Testis (tissue), 3 donors: ENCODE results near the gene SOAT2. TPM values are rescaled to one million over a fixed set of nuclear protein-coding genes. Genes with fewer than 3 reads are reported as not detected.
"Not testable (repeated sequence)": the region's sequence is repeated elsewhere in the genome, so short reads cannot be mapped to it uniquely, and the experiment has no call there.

Source experiments
- DNase-seq: peaks from one replicate; pipeline ENCODE4 v3.0.0-alpha.2; 2019
- H3K27ac ChIP-seq, 2 donors: fragments of 200-600 bp; sonication (generic); one replicate each; pipeline ENCODE4 v1.5.1; 2019
- H3K27me3 ChIP-seq: fragments of 200-600 bp; sonication (generic); one replicate; pipeline ENCODE4 v1.5.1; 2019
- H3K36me3 ChIP-seq: fragments of 200-600 bp; sonication (generic); one replicate; pipeline ENCODE4 v1.5.1; 2017; ENCODE audit warnings: low read depth; ENCODE audit errors: missing control alignments
- H3K4me1 ChIP-seq: fragments of 200-600 bp; sonication (generic); one replicate; pipeline ENCODE4 v1.5.1; 2019
- H3K4me3 ChIP-seq, 2 donors: fragments of 200-600 bp; sonication (generic); one replicate each; pipeline ENCODE4 v1.5.1; 2017 to 2019
- H3K9me3 ChIP-seq: fragments of 200-600 bp; sonication (generic); one replicate; pipeline ENCODE4 v1.5.1; 2017
- POLR2A ChIP-seq: fragments of 450-650 bp; IDR thresholded peaks from one replicate; pipeline ENCODE4 v1.6.1; 2017; ENCODE audit warnings: antibody characterized with exemption, mild to moderate bottlenecking, moderate library complexity
- WGBS, 2 donors: methylation state at CpG; one replicate each; pipeline ENCODE4 v1.1.5; 2018; 5-methylcytosine and 5-hydroxymethylcytosine counted together
- intact Hi-C: fragments of 100-400 bp; cut with DNase I; formaldehyde crosslinking; loops from one replicate; pipeline ENCODE4 v1.15.1; 2023; ENCODE audit warnings: low total_unique reads
- polyA plus RNA-seq: library from polyadenylated mRNA; stranded (reverse); fragments of 350-450 nt; fragmentation: Illumina TruSeq; extraction: RNeasy Lipid Tissue Mini Kit (QIAGEN cat#74804); gene quantifications from one replicate; pipeline ENCODE4 v1.2.3, GENCODE V29; 2014; ENCODE audit warnings: low read depth, low replicate concordance; ENCODE audit not compliant: insufficient read depth
- total RNA-seq, 2 donors: library from RNA; depleted of rRNA; stranded (reverse); fragments of >200 nt; gene quantifications; one replicate each; pipeline ENCODE4 v1.2.3, GENCODE V29; 2016
- TF ChIP-seq, protein P1 (sequence below), 3 experiments: fragments of 450-650 bp in 2 of 3; fragments of 200-600 bp in 1 of 3; sonication (generic) in 1 of 3; IDR thresholded peaks; one replicate each; pipeline ENCODE4 v1.5.1; 2016 to 2019; ENCODE audit warnings: antibody characterized with exemption in 3 of 3, mild to moderate bottlenecking in 2 of 3, moderate library complexity in 1 of 3

Gene SOAT2
- total and polyA plus RNA-seq, 3 donors from 2014 or later, result 0.19 to 0.25 TPM; not detected in 1

DNA sequence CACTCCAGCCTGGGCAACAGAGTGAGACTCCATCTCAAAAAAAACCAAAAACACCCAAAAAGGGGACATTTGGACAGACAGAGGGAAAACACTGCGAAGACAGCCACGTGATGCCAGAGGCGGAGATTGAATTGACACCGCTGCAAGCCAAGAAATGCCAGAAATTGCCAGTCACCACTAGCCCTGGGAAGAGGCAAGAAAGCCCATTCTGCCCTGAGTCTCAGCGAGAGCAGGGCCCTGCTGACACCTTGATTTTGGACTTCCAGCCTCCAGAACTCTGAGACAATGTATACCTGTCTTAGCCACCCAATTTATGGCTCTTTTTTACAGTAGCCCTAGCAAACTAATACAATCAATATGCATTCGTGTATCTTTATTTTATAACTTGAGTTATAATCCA is 13.2 kb upstream of the SOAT2 start:
- Histone ChIP-seq H3K4me1 (no peaks in the 10 kb centered on the region), H3K27ac (no peak overlapping the region), H3K9me3 (no peaks in the 10 kb centered on the region), H3K27me3 (no peaks in the 10 kb centered on the region), H3K36me3 (no peaks in the 10 kb centered on the region), H3K4me3 (no peak overlapping the region)
- no peak for TF ChIP-seq POLR2A
- TF ChIP-seq, protein P1, sequence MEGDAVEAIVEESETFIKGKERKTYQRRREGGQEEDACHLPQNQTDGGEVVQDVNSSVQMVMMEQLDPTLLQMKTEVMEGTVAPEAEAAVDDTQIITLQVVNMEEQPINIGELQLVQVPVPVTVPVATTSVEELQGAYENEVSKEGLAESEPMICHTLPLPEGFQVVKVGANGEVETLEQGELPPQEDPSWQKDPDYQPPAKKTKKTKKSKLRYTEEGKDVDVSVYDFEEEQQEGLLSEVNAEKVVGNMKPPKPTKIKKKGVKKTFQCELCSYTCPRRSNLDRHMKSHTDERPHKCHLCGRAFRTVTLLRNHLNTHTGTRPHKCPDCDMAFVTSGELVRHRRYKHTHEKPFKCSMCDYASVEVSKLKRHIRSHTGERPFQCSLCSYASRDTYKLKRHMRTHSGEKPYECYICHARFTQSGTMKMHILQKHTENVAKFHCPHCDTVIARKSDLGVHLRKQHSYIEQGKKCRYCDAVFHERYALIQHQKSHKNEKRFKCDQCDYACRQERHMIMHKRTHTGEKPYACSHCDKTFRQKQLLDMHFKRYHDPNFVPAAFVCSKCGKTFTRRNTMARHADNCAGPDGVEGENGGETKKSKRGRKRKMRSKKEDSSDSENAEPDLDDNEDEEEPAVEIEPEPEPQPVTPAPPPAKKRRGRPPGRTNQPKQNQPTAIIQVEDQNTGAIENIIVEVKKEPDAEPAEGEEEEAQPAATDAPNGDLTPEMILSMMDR (IDR thresholded peaks at IDR 0.05), result no peak
- DNase-seq, result no peak
- WGBS, 2 donors, result 86 to 95% methylated on average over 6 of the region's 6 CpGs
- intact Hi-C loops, result no loop called here

GRCh38 chr12:53090554-53090953 is 12.7 kb upstream of the SOAT2 start:
- Histone ChIP-seq H3K9me3 (no peaks in the 10 kb centered on the region), H3K4me1 (no peaks in the 10 kb centered on the region), H3K27ac (no peak overlapping the region), H3K4me3 (no peak overlapping the region), H3K27me3 (no peaks in the 10 kb centered on the region), H3K36me3 (no peaks in the 10 kb centered on the region)
- intact Hi-C loops, result no loop called here
- TF ChIP-seq, protein P1 (IDR thresholded peaks at IDR 0.05), result no peak
- no peak for TF ChIP-seq POLR2A
- no peak for DNase-seq
- WGBS, 2 donors, result 67 to 75% methylated on average over 2 of the region's 2 CpGs

DNA sequence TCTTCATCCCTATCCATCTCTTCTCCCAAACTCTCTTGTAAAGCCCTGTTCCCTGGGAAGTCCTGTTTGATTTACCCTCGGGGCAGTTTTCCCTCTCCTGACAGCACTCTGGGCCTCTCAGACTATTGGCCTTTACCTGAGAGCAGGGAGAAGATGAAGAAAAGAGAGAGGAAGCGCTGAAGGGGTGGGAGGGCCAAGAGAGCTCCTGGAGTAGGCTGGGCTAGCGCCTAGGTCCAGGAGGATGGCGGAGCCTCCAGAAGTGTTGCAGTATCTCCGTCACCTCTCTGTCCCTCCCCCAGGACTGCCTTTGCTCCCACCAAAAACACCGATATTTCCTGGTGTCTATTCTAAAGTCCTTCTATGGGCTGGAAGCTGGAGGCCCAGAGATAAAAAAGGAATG is 11.5 kb upstream of the SOAT2 start:
- WGBS, 2 donors, result 80 to 83% methylated on average over 6 of the region's 6 CpGs
- DNase-seq, result no peak
- no peak overlapping the region for H3K4me3 ChIP-seq
- intact Hi-C loops, result no loop called here
- no peaks in the 10 kb centered on the region for H3K27me3 ChIP-seq
- no peaks in the 10 kb centered on the region for H3K4me1 ChIP-seq
- H3K36me3 ChIP-seq, result no peaks in the 10 kb centered on the region
- H3K9me3 ChIP-seq, result no peaks in the 10 kb centered on the region
- TF ChIP-seq POLR2A, result no peak
- TF ChIP-seq, protein P1 (IDR thresholded peaks at IDR 0.05), result no peak
- H3K27ac ChIP-seq, result no peak overlapping the region

DNA sequence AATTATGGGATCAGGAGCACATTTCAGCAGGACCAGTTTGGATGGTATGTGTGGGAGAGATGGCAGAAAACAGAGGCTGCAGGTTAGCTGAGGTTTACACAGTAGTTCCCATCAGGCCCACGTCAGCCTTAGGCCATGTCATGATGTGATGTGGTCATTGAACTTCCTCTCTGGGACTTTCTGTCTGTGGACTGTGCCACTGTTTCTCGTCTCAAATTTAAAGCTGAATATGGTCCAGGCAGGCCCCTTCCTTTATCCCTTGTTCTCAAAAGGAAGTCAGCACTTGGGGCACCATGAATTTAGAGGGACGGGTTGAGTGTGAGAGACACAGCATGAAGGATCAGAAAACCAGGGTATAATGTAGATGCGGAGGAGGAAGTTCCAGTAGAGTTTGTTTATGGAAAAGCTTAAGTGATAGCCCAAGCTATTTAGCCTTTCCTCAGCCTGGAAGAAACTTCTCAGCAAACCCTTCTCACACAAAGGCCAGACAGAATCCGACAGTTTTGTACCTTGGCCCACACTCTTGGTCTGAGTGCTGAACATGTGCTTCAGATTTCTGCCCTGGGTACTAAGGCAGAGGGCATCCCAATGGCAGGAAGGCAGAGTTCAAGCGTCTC is 9.4 kb upstream of the SOAT2 start:
- no peak overlapping the region for H3K4me3 ChIP-seq
- H3K27ac ChIP-seq, result no peak overlapping the region
- H3K27me3 ChIP-seq, result no peaks in the 10 kb centered on the region
- DNase-seq, result no peak
- TF ChIP-seq, protein P1 (IDR thresholded peaks at IDR 0.05), result no peak
- TF ChIP-seq POLR2A, result no peak
- 66 to 75% methylated on average over 6 of the region's 6 CpGs for WGBS, 2 donors
- H3K4me1 ChIP-seq, result peaks cover 8% of the 10 kb centered on the region
- no peaks in the 10 kb centered on the region for H3K36me3 ChIP-seq
- no peaks in the 10 kb centered on the region for H3K9me3 ChIP-seq
- intact Hi-C loops, result no loop called here

GRCh38 chr12:53094394-53094787 is 8.9 kb upstream of the SOAT2 start:
- Histone ChIP-seq H3K9me3 (no peaks in the 10 kb centered on the region), H3K4me1 (peaks cover 12% of the 10 kb centered on the region), H3K27me3 (no peaks in the 10 kb centered on the region), H3K36me3 (no peaks in the 10 kb centered on the region), H3K27ac (no peak overlapping the region), H3K4me3 (no peak overlapping the region)
- no peak for TF ChIP-seq POLR2A
- TF ChIP-seq, protein P1 (IDR thresholded peaks at IDR 0.05), result no peak
- no peak for DNase-seq
- intact Hi-C loops, result no loop called here
- 60 to 78% methylated on average over 6 of the region's 6 CpGs for WGBS, 2 donors

DNA sequence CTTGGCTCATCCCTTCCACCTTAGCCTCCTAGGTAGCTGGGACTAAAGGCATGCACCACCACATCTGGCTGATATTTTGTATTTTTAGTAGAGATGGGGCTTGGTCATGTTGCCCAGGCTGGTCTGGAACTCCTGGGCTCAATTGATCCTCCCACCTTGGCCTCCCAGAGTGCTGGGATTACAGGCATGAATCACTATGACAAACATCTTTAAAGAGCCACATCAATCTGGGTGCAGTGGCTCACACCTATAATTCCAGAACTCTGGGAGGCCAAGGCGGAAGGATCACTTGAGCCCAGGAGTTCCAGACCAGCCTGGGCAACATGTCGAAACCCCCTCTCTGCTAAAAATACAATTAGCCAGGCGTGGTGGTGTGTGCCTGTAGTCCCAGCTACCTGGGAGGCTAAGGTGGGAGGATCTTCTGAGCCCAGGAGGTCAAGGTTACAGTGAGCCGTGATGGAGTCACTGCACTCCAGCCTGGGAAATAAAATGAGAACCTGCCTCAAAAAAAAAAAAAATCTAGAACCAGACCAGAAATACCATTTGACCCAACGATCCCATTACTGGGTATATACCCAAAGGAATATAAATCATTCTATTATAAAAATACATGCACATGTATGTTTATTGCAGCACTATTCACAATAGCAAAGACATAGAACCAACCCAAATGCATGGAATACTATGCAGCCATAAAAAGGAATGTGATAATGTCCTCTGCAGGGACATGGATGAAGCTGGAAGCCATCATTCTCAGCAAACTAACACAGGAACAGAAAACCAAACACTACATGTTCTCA is 8.3 kb upstream of the SOAT2 start:
- WGBS, 2 donors, result 88 to 90% methylated on average over 5 of the region's 5 CpGs
- H3K27me3 ChIP-seq, H3K9me3 ChIP-seq, DNase-seq, H3K36me3 ChIP-seq, H3K27ac ChIP-seq, intact Hi-C loops, H3K4me3 ChIP-seq: not testable (repeated sequence)
- H3K4me1 ChIP-seq, result peaks cover 12% of the 10 kb centered on the region

DNA sequence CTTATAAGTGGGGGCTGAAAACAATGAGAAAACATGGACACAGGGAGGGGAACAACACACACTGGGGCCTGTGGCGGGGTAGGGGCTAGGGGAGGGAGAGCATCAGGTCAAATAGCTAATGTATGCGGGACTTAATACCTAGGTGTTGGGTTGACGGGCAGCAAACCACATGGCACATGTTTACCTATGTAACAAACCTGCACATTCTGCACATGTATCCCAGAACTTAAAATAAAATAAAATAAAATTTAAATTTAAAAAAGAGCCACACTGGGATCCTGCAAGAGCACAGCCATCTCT is 7.7 kb upstream of the SOAT2 start:
- Histone ChIP-seq H3K27ac (peak overlapping the region in 1 of 2 donors; percentile 87), H3K4me1 (peaks cover 12% of the 10 kb centered on the region)
- H3K36me3 ChIP-seq, DNase-seq, H3K9me3 ChIP-seq, H3K27me3 ChIP-seq, H3K4me3 ChIP-seq, intact Hi-C loops: not testable (repeated sequence)
- WGBS, 2 donors, result 91 to 95% methylated on average over 3 of the region's 3 CpGs
